Neural progenitor cell (in vitro differentiated cells): ENCODE data around the gene ZNF597.

ENCODE experiments used
- CTCF ChIP-seq: fragments of 200-600 bp; sonication (generic); IDR thresholded peaks from 2 replicates; pipeline ENCODE4 v1.5.1; 2017; ENCODE audit warnings: antibody characterized with exemption, mild to moderate bottlenecking
- EZH2 ChIP-seq: fragments of 200-600 bp; sonication (generic); IDR thresholded peaks from 2 replicates; pipeline ENCODE4 v1.6.1; 2017; ENCODE audit warnings: antibody characterized with exemption, mild to moderate bottlenecking, moderate library complexity

- no peak for TF ChIP-seq CTCF
- no peak for TF ChIP-seq EZH2
Observed at GRCh38 chr16:3465301-3465700, 22.0 kb upstream of the ZNF597 start.
